Bronchial epithelial cell (primary cell): ENCODE results near the gene DAB2IP. TPM values are rescaled to one million over a fixed set of nuclear protein-coding genes. Genes with fewer than 3 reads are reported as not detected.

Experiments used
- DNase-seq: peaks from one replicate; pipeline ENCODE4 v3.0.0-alpha.2; 2010; ENCODE audit warnings: low read depth
- FAIRE-seq: peaks from 2 replicates; lab custom pipeline; 2011; peaks lifted over from hg19 to GRCh38; lab: Jason Lieb, UNC
- H3K27me3 ChIP-seq: 2 replicates; pipeline ENCODE4 v1.5.1; 2011; ENCODE audit warnings: low read length; ENCODE audit not compliant: control insufficient read depth, insufficient read depth
- H3K36me3 ChIP-seq: 2 replicates; pipeline ENCODE4 v1.5.1; 2011; ENCODE audit warnings: low read length; ENCODE audit not compliant: control insufficient read depth, insufficient read depth
- H3K4me3 ChIP-seq: 2 replicates; pipeline ENCODE4 v1.5.1; 2011; ENCODE audit warnings: mild to moderate bottlenecking, low read depth, low read length, control low read depth
- total RNA-seq: library from RNA; depleted of rRNA; stranded (reverse); fragments of >200 nt; gene quantifications from 2 replicates; pipeline ENCODE4 v1.2.1, GENCODE V29; 2014
- TF ChIP-seq, protein P1 (sequence below): IDR thresholded peaks from 2 replicates; pipeline ENCODE4 v1.5.1; 2011; ENCODE audit warnings: mild to moderate bottlenecking, moderate library complexity, low read length, control low read depth, inconsistent platforms; ENCODE audit not compliant: insufficient read depth, severe bottlenecking

The DAB2IP gene
- total RNA-seq, 1 donor from 2014 or later: 8.4 TPM

DNA sequence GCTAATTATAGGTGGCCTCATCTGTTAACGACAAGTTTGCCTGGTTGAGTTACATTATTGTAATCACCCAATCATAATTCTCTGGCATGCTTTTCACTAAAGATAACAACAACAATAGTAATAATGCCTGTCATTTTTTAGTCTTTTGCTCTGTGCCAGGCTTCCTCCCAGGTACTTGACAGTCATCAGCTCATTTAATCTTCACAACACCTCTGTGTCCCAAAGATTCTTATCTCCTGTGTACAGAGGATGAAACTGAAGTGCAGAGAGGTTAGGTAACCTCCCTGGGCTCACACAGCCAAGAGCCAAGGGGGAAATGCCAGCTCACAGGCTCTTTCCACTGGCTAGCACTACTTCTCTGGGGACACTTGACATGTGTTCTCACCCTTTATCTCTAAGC lies 77.5 kb downstream of the DAB2IP start:
- H3K27me3 ChIP-seq: no peaks in the 10 kb centered on the region
- peaks cover 5% of the 10 kb centered on the region for H3K36me3 ChIP-seq
- no peak overlapping the region for H3K4me3 ChIP-seq
- FAIRE-seq: no peak
- no peak for DNase-seq
- TF ChIP-seq, protein P1, sequence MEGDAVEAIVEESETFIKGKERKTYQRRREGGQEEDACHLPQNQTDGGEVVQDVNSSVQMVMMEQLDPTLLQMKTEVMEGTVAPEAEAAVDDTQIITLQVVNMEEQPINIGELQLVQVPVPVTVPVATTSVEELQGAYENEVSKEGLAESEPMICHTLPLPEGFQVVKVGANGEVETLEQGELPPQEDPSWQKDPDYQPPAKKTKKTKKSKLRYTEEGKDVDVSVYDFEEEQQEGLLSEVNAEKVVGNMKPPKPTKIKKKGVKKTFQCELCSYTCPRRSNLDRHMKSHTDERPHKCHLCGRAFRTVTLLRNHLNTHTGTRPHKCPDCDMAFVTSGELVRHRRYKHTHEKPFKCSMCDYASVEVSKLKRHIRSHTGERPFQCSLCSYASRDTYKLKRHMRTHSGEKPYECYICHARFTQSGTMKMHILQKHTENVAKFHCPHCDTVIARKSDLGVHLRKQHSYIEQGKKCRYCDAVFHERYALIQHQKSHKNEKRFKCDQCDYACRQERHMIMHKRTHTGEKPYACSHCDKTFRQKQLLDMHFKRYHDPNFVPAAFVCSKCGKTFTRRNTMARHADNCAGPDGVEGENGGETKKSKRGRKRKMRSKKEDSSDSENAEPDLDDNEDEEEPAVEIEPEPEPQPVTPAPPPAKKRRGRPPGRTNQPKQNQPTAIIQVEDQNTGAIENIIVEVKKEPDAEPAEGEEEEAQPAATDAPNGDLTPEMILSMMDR: no peak

DNA sequence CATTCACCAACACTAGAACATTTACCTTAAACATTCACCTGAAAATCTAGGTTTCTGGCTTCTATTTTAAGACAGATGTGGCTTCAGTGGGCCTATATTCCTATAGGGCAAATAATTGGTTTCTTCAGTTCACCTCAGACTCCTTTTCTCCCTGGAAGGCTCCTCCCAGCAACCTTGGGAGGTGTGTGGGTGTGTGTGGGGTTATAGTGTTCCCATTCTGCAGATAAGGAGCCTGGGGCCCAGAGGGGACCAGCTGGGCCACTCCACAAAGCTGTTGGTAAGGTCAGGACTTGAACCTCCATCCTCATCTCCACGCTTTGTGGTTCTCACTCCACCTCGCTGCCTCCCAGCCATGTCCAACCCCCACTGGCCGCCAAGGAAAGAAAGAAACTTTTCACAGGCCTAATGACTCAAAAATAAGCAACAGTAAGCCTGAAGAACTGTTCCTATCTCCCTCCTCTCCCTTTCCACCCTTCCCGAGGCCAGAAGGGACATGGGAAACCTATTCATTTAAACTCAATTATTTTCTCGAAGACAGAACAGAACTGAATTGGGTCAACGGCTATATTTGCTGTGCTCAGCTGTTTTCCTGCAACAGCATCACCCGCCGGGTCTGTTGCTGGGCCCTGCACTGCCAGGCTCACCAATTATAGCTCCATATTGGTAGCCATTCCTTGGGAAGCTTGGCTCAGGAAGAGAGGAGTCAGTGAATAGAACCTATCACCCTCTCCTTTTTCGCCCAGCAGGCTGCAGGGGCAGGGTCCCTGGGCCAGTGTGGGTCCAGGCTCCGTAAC lies 78.5 kb downstream of the DAB2IP start:
- no peak overlapping the region for H3K4me3 ChIP-seq
- FAIRE-seq (no peak), DNase-seq (no peak)
- no peaks in the 10 kb centered on the region for H3K27me3 ChIP-seq
- peaks cover 5% of the 10 kb centered on the region for H3K36me3 ChIP-seq
- TF ChIP-seq, protein P1: no peak

DNA sequence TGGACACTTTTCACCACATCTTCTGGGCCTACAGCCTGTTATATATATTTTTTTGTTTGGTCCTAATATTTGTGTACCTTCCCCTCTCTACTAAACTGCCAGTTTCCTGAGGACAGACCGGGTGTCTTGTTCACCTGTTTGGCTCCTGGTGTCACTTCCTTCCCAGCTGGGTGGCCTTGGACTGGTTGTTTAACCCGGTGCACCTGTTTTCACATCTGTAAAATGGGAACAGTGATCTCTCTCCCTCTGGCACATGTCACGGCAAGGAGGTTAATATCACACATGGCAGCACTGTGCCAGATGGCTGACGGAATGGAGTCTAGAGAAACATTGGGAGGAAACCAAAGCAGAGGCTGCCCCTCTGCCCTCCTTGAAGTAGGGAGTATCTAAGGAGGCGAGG lies 79.7 kb downstream of the DAB2IP start:
- Histone ChIP-seq H3K27me3 (no peaks in the 10 kb centered on the region), H3K36me3 (peaks cover 5% of the 10 kb centered on the region), H3K4me3 (no peak overlapping the region)
- no peak for FAIRE-seq
- TF ChIP-seq, protein P1: no peak
- no peak for DNase-seq

DNA sequence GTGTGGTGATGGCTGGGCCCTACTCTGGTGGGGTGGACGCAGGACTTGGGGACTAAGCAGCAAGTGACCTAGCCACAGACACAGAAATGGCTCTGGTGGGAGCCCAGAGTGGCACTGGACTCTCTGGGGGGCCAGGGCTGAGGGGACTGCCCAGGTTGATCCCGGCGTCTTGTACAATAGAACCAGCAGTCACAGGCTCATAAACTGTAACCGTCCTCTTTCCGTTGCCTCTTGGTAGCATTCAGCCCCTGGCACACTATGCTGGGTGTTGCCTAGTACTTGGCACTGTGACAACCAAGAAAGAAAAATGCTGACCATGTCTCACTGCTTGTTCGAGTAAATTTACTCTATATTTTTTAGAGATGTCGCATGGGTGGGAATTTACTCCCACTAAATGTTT lies 80.5 kb downstream of the DAB2IP start:
- TF ChIP-seq, protein P1: no peak
- FAIRE-seq: no peak

DNA sequence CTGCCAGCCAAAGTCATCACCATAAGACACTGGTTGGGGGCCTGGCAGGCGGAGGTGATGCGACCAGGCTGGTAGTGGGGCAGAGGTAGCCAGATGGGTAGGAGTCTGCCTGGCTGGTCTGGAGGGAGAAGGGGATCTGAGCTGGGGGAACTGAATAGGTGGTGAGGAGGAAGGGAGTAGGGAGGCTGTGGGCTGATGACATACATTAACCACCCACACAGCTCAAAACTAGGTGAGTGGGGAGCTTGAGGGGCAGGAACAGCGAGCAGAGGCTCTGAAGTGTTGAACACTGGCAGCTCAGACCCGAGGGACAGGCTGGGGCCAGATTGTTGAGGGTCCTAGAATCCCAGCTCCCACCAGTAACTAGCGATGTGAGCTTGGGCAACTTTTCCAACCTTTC lies 81.0 kb downstream of the DAB2IP start:
- Histone ChIP-seq H3K4me3 (no peak overlapping the region), H3K36me3 (peaks cover 5% of the 10 kb centered on the region), H3K27me3 (no peaks in the 10 kb centered on the region)
- no peak for FAIRE-seq
- no peak for DNase-seq
- TF ChIP-seq, protein P1: no peak

More for the DNA sequence above, 80.5 kb downstream of the DAB2IP start:
- Histone ChIP-seq H3K4me3 (no peak overlapping the region), H3K36me3 (peaks cover 5% of the 10 kb centered on the region), H3K27me3 (no peaks in the 10 kb centered on the region)
- DNase-seq: no peak

DNA sequence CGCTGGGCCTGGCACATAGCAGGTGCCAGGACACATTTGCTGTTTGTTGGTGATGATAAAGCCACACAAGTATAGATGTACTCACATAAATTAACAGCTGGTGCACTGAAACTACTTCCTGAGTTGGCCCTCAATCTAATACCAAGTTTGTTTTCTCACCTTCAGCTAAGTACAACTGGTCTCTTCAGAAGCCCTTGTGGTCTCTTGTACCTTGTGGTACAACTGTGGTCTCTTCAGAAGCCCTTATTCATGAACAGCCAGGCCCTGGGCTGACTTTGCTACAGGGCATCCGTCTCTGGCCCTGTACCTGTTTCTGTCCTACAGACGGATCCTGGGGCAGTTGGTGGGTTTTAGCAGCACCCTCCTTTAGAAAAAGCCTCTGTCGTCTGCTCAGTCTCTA lies 81.5 kb downstream of the DAB2IP start:
- Histone ChIP-seq H3K4me3 (no peak overlapping the region), H3K36me3 (peaks cover 7% of the 10 kb centered on the region), H3K27me3 (no peaks in the 10 kb centered on the region)
- TF ChIP-seq, protein P1: no peak
- no peak for FAIRE-seq
- no peak for DNase-seq
